AG04450 (cell line): Measurements from ENCODE around the gene CAPN7. TPM values are rescaled to one million over a fixed set of nuclear protein-coding genes. Genes with fewer than 3 reads are reported as not detected.

Experiments
- CTCF ChIA-PET: fragments of 300-600, 350-600 bp; formaldehyde crosslinking; extraction: SDS; loops from one replicate; lab custom pipeline; 2022; ENCODE audit warnings: antibody characterized with exemption, inconsistent platforms; lab: Charles Lee
- POLR2A ChIA-PET: fragments of 350-600 bp; formaldehyde crosslinking; extraction: SDS; loops from one replicate; lab custom pipeline; 2021; ENCODE audit warnings: antibody characterized with exemption, inconsistent platforms; lab: Yijun Ruan, JAX
- DNase-seq: peaks from one replicate; pipeline ENCODE4 v3.0.0-alpha.2; 2011; ENCODE audit warnings: low read depth, low spot score
- H3K27ac ChIP-seq: one replicate; pipeline ENCODE4 v1.5.1; 2012; ENCODE audit warnings: low read depth, low read length, control low read depth
- H3K27me3 ChIP-seq: one replicate; pipeline ENCODE4 v1.6.0; 2012; ENCODE audit warnings: low read length; ENCODE audit not compliant: control insufficient read depth, insufficient read depth
- H3K4me3 ChIP-seq: 2 replicates; pipeline ENCODE4 v1.5.1; 2011; ENCODE audit warnings: mild to moderate bottlenecking, low read depth, low read length, control low read depth
- H3K9me3 ChIP-seq: 2 replicates; pipeline ENCODE4 v1.5.1; 2012; ENCODE audit warnings: low read length; ENCODE audit not compliant: control insufficient read depth, insufficient read depth
- polyA plus RNA-seq: library from polyadenylated mRNA; depleted of rRNA; stranded (reverse); fragments of >200 nt; gene quantifications from 2 replicates; pipeline ENCODE4 v1.2.3, GENCODE V29; 2011
- TF ChIP-seq, protein P1 (sequence below): IDR thresholded peaks from 2 replicates; pipeline ENCODE4 v1.5.1; 2011; ENCODE audit warnings: low read depth, low read length, control low read depth, inconsistent platforms

Gene CAPN7
- polyA plus RNA-seq, 1 experiment: 29.0 TPM

DNA sequence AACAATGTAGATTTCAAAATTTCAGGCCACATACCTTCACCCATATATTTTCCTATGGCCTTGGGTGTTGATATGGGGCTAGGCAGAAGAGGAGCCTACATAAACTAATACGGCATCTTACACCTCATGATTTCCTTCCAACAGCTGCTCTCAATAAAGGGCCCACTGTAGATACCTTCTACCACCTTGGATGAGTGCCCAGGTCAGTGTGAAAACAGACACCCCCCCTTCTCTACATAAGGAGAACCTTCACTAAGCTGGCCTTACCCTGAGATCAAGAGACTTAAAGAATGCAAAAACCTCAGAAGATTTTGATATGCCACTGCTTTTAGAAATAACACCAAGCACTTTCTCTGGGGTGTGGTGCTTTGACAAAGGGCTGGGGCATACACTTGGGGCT, 83.6 kb downstream of the CAPN7 start:
- POLR2A ChIA-PET: no interaction called here
- CTCF ChIA-PET: interaction anchor here (0.6 to 3.6 kb wide), 5 partner anchors 8 to 92 kb away, joined by 3 to 24 read pairs (median 3); no protein-coding TSS in a partner anchor
- no peak overlapping the region for H3K27ac ChIP-seq

DNA sequence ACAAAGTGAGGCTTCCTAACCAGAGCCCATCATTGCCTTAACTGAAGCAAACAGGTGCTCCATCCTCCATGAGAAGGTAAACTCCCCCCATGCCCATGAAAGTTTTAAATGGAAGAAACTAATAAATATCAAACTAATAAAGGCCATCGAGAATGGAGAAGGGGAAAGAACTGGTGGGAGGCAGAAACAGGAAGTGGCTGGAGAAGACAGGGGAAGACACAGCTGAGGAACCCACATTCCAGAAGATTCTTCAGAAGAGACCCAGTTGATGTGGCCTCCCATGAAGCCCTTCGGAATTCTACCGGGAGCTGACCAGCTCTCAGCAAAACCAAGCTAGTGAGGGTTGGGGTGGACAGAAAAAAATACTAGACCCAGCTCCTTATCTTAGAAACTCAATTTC, 84.7 kb downstream of the CAPN7 start:
- H3K4me3 ChIP-seq: no peak overlapping the region
- TF ChIP-seq, protein P1, sequence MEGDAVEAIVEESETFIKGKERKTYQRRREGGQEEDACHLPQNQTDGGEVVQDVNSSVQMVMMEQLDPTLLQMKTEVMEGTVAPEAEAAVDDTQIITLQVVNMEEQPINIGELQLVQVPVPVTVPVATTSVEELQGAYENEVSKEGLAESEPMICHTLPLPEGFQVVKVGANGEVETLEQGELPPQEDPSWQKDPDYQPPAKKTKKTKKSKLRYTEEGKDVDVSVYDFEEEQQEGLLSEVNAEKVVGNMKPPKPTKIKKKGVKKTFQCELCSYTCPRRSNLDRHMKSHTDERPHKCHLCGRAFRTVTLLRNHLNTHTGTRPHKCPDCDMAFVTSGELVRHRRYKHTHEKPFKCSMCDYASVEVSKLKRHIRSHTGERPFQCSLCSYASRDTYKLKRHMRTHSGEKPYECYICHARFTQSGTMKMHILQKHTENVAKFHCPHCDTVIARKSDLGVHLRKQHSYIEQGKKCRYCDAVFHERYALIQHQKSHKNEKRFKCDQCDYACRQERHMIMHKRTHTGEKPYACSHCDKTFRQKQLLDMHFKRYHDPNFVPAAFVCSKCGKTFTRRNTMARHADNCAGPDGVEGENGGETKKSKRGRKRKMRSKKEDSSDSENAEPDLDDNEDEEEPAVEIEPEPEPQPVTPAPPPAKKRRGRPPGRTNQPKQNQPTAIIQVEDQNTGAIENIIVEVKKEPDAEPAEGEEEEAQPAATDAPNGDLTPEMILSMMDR: no peak
- no peak for DNase-seq
- H3K27ac ChIP-seq: no peak overlapping the region
- ChIA-PET POLR2A (no interaction called here), CTCF (interaction anchor here (0.8 to 1.4 kb wide), 3 partner anchors 14 to 114 kb away, joined by 3 read pairs; no protein-coding TSS in a partner anchor)
- no peaks in the 10 kb centered on the region for H3K27me3 ChIP-seq
- H3K9me3 ChIP-seq: no peaks in the 10 kb centered on the region

More for the DNA sequence above, 83.6 kb downstream of the CAPN7 start:
- Histone ChIP-seq H3K27me3 (no peaks in the 10 kb centered on the region), H3K4me3 (no peak overlapping the region), H3K9me3 (no peaks in the 10 kb centered on the region)
- no peak for DNase-seq
- TF ChIP-seq, protein P1: no peak

DNA sequence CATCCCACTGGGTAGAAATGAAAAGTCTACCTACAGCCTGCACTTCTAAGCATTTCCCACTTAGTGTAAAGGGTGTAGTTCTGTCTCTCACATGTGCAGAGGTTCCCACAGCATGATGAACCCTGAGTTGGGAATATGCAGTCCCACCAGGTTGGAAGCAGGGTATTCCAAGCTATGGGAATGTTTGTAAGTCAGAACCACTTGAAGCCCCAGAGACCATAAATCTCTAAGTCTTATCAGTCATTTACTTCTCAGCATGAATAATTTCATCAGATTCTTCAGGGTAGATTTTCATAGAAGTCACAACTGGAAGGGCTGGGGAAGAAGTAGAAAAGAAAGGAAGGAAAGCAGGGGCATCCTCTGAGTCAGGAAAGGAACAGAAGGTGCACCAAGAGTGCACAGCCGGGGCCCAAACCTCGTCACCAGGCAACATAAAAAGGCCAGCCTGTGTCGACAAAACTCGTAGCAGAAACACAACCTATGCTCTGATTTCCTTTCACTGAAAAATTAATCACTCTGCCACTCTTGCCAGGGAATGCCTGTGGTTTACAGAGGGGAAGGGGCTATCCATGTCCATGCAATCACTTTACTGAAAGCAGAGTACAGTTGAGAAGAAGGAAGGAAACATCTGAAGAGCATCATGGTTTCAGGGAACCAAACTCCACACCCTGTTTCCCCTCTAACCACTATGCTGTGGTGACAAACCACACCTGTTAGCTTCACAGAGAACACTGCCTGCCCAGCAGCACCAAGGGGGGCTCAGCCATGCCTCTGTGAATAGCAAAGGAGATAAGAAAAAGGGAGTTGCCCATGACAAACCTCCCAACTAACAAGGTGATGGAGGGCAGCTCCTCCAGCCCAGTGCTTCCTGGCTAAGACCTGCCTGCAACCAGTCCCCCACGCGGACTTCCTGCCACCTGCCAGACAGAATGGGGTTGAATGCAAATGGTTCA, 85.8 kb downstream of the CAPN7 start:
- ChIA-PET POLR2A (no interaction called here), CTCF (interaction anchor here (1.4 to 1.9 kb wide), 2 partner anchors 24 to 113 kb away, joined by 3 to 6 read pairs; no protein-coding TSS in a partner anchor)
- Histone ChIP-seq H3K9me3 (no peaks in the 10 kb centered on the region), H3K27ac (no peak overlapping the region), H3K4me3 (no peak overlapping the region), H3K27me3 (no peaks in the 10 kb centered on the region)
- TF ChIP-seq, protein P1: no peak
- no peak for DNase-seq

DNA sequence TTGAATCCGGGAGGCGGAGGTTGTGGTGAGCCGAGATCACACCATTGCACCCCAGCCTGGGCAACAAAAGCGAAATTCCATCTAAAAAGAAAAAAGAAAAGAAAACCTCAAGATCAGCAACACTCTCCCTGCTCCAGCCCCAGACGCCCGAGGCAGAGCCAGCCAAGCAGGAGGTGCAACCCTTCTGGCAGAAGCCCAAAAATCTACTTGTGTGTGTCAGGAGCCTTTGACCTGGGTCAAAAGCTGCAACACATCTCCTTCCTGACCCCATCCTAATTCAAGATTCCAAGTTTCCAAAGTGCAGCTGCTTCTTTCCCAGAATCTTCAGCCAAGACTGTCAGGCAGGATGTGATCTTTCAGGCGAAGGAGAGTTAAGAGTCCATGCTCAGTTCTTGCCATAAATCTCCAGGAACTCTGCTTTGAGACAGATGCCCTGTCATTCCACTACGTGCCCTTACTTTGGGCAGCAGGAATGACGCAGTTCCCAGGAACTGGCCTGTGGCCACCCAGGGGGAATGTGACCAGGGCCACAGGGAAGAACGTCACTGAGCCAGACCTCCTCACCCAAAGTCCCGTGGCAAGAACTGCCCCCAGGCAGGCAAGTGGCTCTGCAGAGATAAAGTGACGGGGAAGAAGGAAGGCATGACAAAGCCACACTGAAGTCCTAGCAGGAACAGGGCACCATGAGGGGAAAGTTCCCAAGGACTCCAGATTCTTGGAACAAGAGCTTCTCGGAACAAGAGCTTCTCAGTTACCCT, 86.9 kb downstream of the CAPN7 start:
- no peak for DNase-seq
- POLR2A ChIA-PET: no interaction called here
- Histone ChIP-seq H3K4me3 (no peak overlapping the region), H3K9me3 (no peaks in the 10 kb centered on the region), H3K27me3 (no peaks in the 10 kb centered on the region), H3K27ac (no peak overlapping the region)
- CTCF ChIA-PET: interaction anchor here (1.5 to 1.9 kb wide), 2 partner anchors 25 to 112 kb away, joined by 4 to 6 read pairs; no protein-coding TSS in a partner anchor
- TF ChIP-seq, protein P1: no peak
